Activated T-cell treated with anti-CD3 and anti-CD28 coated beads for 24 hours (primary cell): ENCODE measurements around the gene P2RX6.
"Not testable (repeated sequence)": the region's sequence is repeated elsewhere in the genome, so short reads cannot be mapped to it uniquely, and the experiment has no call there.

Experiments used
- DNase-seq: peaks from one replicate; pipeline ENCODE4 v3.0.0-alpha.2; 2020; ENCODE audit warnings: low read depth

P2RX6 gene

GRCh38 chr22:21052715-21053459 is 37.9 kb downstream of the P2RX6 start:
- DNase-seq: no peak

- no peak for DNase-seq
Measured at GRCh38 chr22:21054046-21054713, 39.2 kb downstream of the P2RX6 start.

- no peak for DNase-seq
Measured at GRCh38 chr22:21054714-21055563, 40.0 kb downstream of the P2RX6 start.

GRCh38 chr22:21055564-21055834 is 40.5 kb downstream of the P2RX6 start:
- no peak for DNase-seq

GRCh38 chr22:21055880-21056319 is 40.9 kb downstream of the P2RX6 start:
- DNase-seq: no peak

- not testable (repeated sequence) for DNase-seq
Measured at GRCh38 chr22:21060363-21060762, 45.4 kb downstream of the P2RX6 start.

- not testable (repeated sequence) for DNase-seq
Measured at GRCh38 chr22:21061660-21062321, 46.8 kb downstream of the P2RX6 start.

GRCh38 chr22:21064425-21064824 is 49.5 kb downstream of the P2RX6 start:
- DNase-seq: not testable (repeated sequence)

GRCh38 chr22:21064917-21065864 is 50.2 kb downstream of the P2RX6 start:
- DNase-seq: no peak

GRCh38 chr22:21067075-21067900 is 52.3 kb downstream of the P2RX6 start:
- no peak for DNase-seq

- no peak for DNase-seq
Measured at GRCh38 chr22:21067901-21068680, 53.1 kb downstream of the P2RX6 start.

GRCh38 chr22:21068681-21069276 is 53.8 kb downstream of the P2RX6 start:
- DNase-seq: no peak

GRCh38 chr22:21069375-21069774 is 54.4 kb downstream of the P2RX6 start:
- DNase-seq: no peak

GRCh38 chr22:21070690-21071615 is 56.0 kb downstream of the P2RX6 start:
- DNase-seq: no peak

GRCh38 chr22:21071796-21072195 is 56.8 kb downstream of the P2RX6 start:
- DNase-seq: not testable (repeated sequence)

- no peak for DNase-seq
Measured at GRCh38 chr22:21073023-21073422, 58.1 kb downstream of the P2RX6 start.

GRCh38 chr22:21073482-21073881 is 58.5 kb downstream of the P2RX6 start:
- no peak for DNase-seq
